ENCODE measurements around the gene ALDH3B2. TPM values are rescaled to one million over a fixed set of nuclear protein-coding genes. Genes with fewer than 3 reads are reported as not detected.

The ALDH3B2 gene
- total and polyA plus RNA-seq, 4 donors = 0.05 TPM; not detected in 3

DNA sequence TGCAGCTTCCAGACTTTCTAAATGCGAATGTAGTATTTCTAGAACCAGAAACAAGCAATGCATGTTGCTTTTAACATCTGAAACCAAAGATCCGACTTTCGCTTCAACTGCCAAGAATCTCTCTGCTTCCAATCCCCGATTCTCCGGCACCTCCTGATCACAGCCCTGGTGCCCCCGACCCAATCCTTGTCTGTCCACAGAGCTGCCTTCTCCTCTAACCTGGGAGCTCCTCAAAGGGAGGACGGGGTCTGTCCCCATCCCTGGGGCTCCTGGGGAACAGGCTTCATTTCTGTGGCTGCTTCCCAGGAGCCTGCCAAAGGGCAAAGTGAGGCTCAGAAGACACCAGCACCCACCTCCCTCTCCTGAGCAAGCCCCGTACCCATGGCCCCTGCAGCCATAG lies 521 bp downstream of the ALDH3B2 start:
- Histone ChIP-seq H3K4me1 (ENCODE audit: control insufficient read depth in 1 of 2, insufficient read depth in 2 of 2, low read length in 2 of 2) (no peaks in the 10 kb centered on the region), H3K9me3 (ENCODE audit: control insufficient read depth, low read length) (peaks cover 2% of the 10 kb centered on the region), H3K27me3 (ENCODE audit: control insufficient read depth in 1 of 2, insufficient read depth in 2 of 2, low read length in 1 of 2) (no peaks in the 10 kb centered on the region), H3K27ac (ENCODE audit: low read depth in 1 of 2, low read length in 2 of 2) (no peak overlapping the region), H3K4me3 (ENCODE audit: low read length in 2 of 2) (no peak overlapping the region), H3K36me3 (ENCODE audit: control insufficient read depth in 1 of 2, insufficient read depth in 2 of 2, low read length in 1 of 2) (no peaks in the 10 kb centered on the region)
- intact Hi-C loops (cut with DNase I) = no loop called here
- no peak for ATAC-seq (ENCODE audit: low FRiP score)
- WGBS, 2 donors = 64 to 73% methylated on average over 8 of the region's 8 CpGs
- DNase-seq = no peak

DNA sequence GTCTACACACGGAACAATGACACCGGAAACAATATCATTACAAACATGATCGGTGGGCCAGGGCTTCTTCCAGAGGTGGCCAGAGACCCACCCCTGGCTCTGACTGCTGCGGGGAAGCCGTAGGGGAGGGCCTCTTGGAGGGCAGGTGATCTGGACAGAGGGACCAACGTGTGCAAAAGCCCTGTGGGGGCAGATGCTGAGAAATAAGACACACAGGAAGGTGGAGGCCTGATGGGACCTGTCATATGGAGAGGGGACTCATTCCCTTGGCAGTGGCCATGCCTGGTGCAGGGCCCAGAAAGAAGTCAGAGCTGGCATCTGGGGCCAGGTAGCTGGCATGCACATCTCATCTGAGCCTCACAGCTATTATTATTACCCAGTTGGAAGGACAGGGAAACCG lies 1.1 kb downstream of the ALDH3B2 start:
- Histone ChIP-seq H3K4me1 (ENCODE audit: control insufficient read depth in 1 of 2, insufficient read depth in 2 of 2, low read length in 2 of 2) (no peaks in the 10 kb centered on the region), H3K27ac (ENCODE audit: low read depth in 1 of 2, low read length in 2 of 2) (no peak overlapping the region), H3K4me3 (ENCODE audit: low read length in 2 of 2) (no peak overlapping the region), H3K36me3 (ENCODE audit: control insufficient read depth in 1 of 2, insufficient read depth in 2 of 2, low read length in 1 of 2) (no peaks in the 10 kb centered on the region), H3K9me3 (ENCODE audit: control insufficient read depth, low read length) (peaks cover 2% of the 10 kb centered on the region), H3K27me3 (ENCODE audit: control insufficient read depth in 1 of 2, insufficient read depth in 2 of 2, low read length in 1 of 2) (no peaks in the 10 kb centered on the region)
- DNase-seq (no peak), ATAC-seq (ENCODE audit: low FRiP score) (no peak)
- intact Hi-C loops (cut with DNase I) = no loop called here
- 84 to 90% methylated on average over 7 of the region's 7 CpGs for WGBS, 2 donors

DNA sequence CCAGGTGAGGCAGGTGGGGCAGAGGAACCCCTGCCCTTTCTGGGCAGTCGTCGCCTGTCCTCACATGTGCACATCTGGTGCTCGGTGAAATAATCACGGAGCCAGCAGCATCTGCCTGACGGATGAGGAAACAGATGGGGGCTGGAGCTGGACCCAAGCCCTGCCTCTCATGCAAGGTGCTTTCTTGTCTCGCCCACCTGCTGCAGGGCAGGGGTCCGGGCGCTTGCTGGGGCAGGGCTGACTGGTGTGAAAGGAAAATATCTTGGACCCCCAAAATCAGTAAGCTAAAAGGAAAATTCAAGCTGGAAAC lies 3.3 kb downstream of the ALDH3B2 start:
- no peaks in the 10 kb centered on the region for H3K4me1 ChIP-seq (ENCODE audit: control insufficient read depth in 1 of 2, insufficient read depth in 2 of 2, low read length in 2 of 2)
- H3K27ac ChIP-seq (ENCODE audit: low read depth in 1 of 2, low read length in 2 of 2) = no peak overlapping the region
- intact Hi-C loops (cut with DNase I) = no loop called here
- DNase-seq (no peak), ATAC-seq (ENCODE audit: low FRiP score) (no peak)
- peaks cover 2% of the 10 kb centered on the region for H3K9me3 ChIP-seq (ENCODE audit: control insufficient read depth, low read length)
- WGBS, 2 donors = 69 to 73% methylated on average over 8 of the region's 8 CpGs
- no peaks in the 10 kb centered on the region for H3K36me3 ChIP-seq (ENCODE audit: control insufficient read depth in 1 of 2, insufficient read depth in 2 of 2, low read length in 1 of 2)
- no peak overlapping the region for H3K4me3 ChIP-seq (ENCODE audit: low read length in 2 of 2)
- no peaks in the 10 kb centered on the region for H3K27me3 ChIP-seq (ENCODE audit: control insufficient read depth in 1 of 2, insufficient read depth in 2 of 2, low read length in 1 of 2)

DNA sequence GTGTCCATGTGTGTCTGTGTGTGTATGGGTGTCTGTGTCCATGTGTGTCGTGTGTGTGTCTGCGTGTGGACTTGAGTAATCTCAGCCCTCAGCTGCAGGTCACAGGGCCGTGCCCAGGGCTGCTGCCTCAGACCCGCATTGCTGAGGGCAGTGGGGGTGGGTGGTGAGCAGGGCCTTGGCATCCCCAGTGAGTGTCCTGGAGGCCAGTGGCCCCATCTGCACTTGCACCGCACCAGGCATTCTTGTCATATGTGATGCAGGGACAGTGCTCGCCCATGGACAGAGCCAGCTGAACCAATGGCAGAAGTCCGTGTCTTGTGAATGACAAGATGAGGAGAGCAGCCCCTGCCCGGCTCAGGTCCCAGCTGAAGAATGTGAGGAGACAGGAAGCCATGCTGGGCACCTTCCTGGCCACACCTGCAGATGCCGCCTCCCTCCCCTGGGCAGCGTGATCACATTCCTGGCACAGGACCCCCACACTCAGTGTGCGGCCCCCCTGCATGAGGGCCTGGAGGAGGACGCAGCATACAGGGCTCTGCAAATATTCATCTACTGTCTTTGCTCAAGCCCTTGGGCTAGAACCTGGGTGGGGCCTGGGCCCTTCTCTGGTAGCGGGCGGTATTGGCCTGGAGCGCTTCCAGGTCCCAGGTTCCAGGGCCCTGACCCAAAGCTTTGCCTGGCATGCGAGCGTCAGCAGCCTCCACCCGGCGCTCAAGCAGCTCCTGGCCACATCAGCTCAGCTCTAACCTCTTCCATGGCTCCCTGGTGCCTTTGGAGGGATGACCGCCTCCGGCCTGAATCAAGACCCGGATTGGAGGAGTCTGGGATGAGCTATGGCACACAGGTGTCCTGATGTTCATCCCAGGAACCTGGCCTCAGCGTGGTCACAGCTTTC lies 3.9 kb downstream of the ALDH3B2 start:
- ATAC-seq (ENCODE audit: low FRiP score) = no peak
- Histone ChIP-seq H3K36me3 (ENCODE audit: control insufficient read depth in 1 of 2, insufficient read depth in 2 of 2, low read length in 1 of 2) (no peaks in the 10 kb centered on the region), H3K4me1 (ENCODE audit: control insufficient read depth in 1 of 2, insufficient read depth in 2 of 2, low read length in 2 of 2) (no peaks in the 10 kb centered on the region), H3K27me3 (ENCODE audit: control insufficient read depth in 1 of 2, insufficient read depth in 2 of 2, low read length in 1 of 2) (no peaks in the 10 kb centered on the region), H3K27ac (ENCODE audit: low read depth in 1 of 2, low read length in 2 of 2) (no peak overlapping the region), H3K9me3 (ENCODE audit: control insufficient read depth, low read length) (peaks cover 2% of the 10 kb centered on the region), H3K4me3 (ENCODE audit: low read length in 2 of 2) (no peak overlapping the region)
- DNase-seq = no peak
- intact Hi-C loops (cut with DNase I) = no loop called here
- 75 to 77% methylated on average over 23 of the region's 23 CpGs for WGBS, 2 donors

DNA sequence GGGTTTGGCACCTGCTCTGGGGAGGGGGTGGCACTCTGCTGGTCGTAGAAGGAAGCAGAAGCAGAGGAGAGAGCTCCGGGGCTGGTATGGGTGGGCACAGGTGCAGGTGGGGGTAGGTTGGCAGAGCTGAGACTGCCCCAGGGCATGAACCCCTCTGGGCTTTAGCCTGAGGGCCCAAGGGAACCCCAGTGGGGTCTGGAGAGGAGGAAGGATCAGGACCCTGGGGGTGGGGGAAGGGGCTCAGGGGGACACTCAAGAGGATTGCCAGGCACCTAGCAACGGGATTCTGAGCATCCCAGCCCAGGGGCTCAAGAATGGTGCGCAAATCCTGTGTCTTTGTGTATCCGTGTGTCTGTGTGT lies 6.3 kb downstream of the ALDH3B2 start:
- H3K4me3 ChIP-seq (ENCODE audit: low read length in 2 of 2) = no peak overlapping the region
- H3K4me1 ChIP-seq (ENCODE audit: control insufficient read depth in 1 of 2, insufficient read depth in 2 of 2, low read length in 2 of 2) = no peaks in the 10 kb centered on the region
- 60 to 61% methylated on average over 5 of the region's 5 CpGs for WGBS, 2 donors
- H3K36me3 ChIP-seq (ENCODE audit: control insufficient read depth in 1 of 2, insufficient read depth in 2 of 2, low read length in 1 of 2) = no peaks in the 10 kb centered on the region
- no peak overlapping the region for H3K27ac ChIP-seq (ENCODE audit: low read depth in 1 of 2, low read length in 2 of 2)
- DNase-seq (no peak), ATAC-seq (ENCODE audit: low FRiP score) (no peak)
- no peaks in the 10 kb centered on the region for H3K9me3 ChIP-seq (ENCODE audit: control insufficient read depth, low read length)
- intact Hi-C loops (cut with DNase I) = no loop called here
- no peaks in the 10 kb centered on the region for H3K27me3 ChIP-seq (ENCODE audit: control insufficient read depth in 1 of 2, insufficient read depth in 2 of 2, low read length in 1 of 2)

DNA sequence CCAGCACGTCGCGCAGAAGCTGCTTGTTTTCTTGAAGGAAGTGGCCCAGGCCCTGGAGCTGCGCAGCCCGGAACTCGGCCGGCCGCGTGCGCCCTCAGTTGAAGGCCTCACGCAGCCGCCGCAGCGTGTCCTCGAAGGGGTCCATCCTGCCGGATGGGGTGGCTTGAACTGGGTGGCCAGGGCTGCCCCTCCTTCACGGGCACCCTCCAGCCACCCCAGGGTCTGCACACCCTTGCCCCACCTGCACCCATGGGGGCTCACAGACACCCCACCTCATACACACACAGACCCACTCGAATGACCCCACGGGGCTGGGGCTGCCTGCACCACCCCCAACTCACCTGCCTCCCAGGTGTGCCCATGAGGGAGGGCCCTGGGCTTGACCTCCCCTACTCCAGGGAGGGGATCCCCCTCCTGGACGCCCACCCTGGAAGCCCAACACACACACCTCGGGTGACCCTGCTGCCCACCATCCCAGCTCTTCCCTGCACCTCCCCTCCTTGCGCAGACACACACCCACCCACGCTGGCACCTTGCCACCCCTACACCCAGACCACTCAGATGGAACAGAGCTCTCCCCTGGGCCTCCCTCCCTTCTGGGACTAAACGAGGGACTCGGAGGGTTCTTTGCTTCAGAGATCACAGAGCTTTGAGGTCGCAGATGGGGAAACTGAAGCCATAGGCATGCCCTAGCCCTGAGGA lies 6.8 kb downstream of the ALDH3B2 start:
- H3K4me3 ChIP-seq (ENCODE audit: low read length in 2 of 2) = no peak overlapping the region
- no peaks in the 10 kb centered on the region for H3K4me1 ChIP-seq (ENCODE audit: control insufficient read depth in 1 of 2, insufficient read depth in 2 of 2, low read length in 2 of 2)
- ATAC-seq (ENCODE audit: low FRiP score) = no peak
- no peak overlapping the region for H3K27ac ChIP-seq (ENCODE audit: low read depth in 1 of 2, low read length in 2 of 2)
- DNase-seq = no peak
- intact Hi-C loops (cut with DNase I) = no loop called here
- no peaks in the 10 kb centered on the region for H3K27me3 ChIP-seq (ENCODE audit: control insufficient read depth in 1 of 2, insufficient read depth in 2 of 2, low read length in 1 of 2)
- no peaks in the 10 kb centered on the region for H3K9me3 ChIP-seq (ENCODE audit: control insufficient read depth, low read length)
- no peaks in the 10 kb centered on the region for H3K36me3 ChIP-seq (ENCODE audit: control insufficient read depth in 1 of 2, insufficient read depth in 2 of 2, low read length in 1 of 2)
- WGBS, 2 donors = 78 to 81% methylated on average over 25 to 26 of the region's 26 CpGs

DNA sequence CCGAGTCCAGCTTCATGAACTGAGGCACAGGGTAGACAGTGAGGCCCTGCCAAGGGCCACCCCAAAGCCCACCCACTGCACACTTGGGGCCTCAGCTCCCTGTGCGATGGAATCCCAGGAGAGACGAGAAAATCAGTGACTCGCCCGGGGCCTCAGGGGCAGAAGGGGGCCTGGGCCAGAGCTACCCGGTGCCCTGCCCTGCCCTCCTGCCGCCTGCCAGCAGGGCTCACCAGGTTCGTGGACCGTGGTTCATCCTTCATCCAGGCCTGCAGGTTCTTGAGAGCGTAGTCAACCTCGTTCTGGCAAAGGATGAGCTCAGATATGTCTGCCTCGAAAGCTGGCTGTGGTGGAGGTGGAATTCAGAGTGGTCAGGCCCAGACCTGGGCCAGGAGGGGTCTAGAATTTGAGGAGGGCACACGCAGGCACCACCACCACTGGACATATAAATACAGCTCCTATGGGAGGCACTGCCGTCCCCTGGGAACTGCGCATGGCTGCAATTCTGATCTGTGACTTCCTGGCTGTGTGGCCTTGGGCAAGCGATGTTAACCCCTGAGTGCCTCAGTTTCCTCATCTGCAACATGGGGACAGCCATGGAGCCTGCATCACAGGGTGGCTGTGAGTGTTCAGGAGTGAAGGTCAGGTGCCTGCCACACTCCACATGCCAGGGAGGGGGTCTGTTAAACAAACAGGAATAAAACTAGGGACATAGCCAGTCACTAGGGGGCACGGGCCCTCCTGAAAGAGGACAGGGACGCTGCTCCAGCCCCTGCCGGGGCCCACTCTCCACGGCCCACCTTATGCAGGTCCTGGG lies 7.5 kb downstream of the ALDH3B2 start:
- Histone ChIP-seq H3K4me1 (ENCODE audit: control insufficient read depth in 1 of 2, insufficient read depth in 2 of 2, low read length in 2 of 2) (no peaks in the 10 kb centered on the region), H3K4me3 (ENCODE audit: low read length in 2 of 2) (no peak overlapping the region), H3K27ac (ENCODE audit: low read depth in 1 of 2, low read length in 2 of 2) (no peak overlapping the region), H3K9me3 (ENCODE audit: control insufficient read depth, low read length) (no peaks in the 10 kb centered on the region), H3K27me3 (ENCODE audit: control insufficient read depth in 1 of 2, insufficient read depth in 2 of 2, low read length in 1 of 2) (no peaks in the 10 kb centered on the region), H3K36me3 (ENCODE audit: control insufficient read depth in 1 of 2, insufficient read depth in 2 of 2, low read length in 1 of 2) (no peaks in the 10 kb centered on the region)
- no peak for ATAC-seq (ENCODE audit: low FRiP score)
- intact Hi-C loops (cut with DNase I) = no loop called here
- DNase-seq = no peak
- 75 to 77% methylated on average over 19 to 20 of the region's 20 CpGs for WGBS, 2 donors

DNA sequence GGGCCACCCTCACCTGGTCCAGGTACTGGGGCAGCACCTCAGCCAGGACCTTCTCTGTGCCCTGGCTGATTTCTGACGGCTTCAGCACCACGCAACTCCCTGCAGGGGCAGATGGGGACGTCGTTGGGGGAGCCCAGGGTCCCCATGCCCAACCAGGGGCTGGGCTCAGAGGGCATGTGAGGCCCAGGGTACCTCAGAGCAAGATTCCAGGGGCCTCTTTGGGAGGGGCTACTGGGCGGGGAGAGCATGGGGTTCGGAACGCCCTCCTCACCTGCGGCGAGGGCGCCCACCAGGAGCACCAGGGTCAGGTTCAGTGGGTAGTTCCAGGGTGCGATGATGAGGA lies 8.1 kb downstream of the ALDH3B2 start:
- no peaks in the 10 kb centered on the region for H3K9me3 ChIP-seq (ENCODE audit: control insufficient read depth, low read length)
- DNase-seq = no peak
- intact Hi-C loops (cut with DNase I) = no loop called here
- H3K36me3 ChIP-seq (ENCODE audit: control insufficient read depth in 1 of 2, insufficient read depth in 2 of 2, low read length in 1 of 2) = no peaks in the 10 kb centered on the region
- H3K4me1 ChIP-seq (ENCODE audit: control insufficient read depth in 1 of 2, insufficient read depth in 2 of 2, low read length in 2 of 2) = no peaks in the 10 kb centered on the region
- no peak for ATAC-seq (ENCODE audit: low FRiP score)
- 90 to 94% methylated on average over 11 of the region's 11 CpGs for WGBS, 2 donors
- H3K27me3 ChIP-seq (ENCODE audit: control insufficient read depth in 1 of 2, insufficient read depth in 2 of 2, low read length in 1 of 2) = no peaks in the 10 kb centered on the region
- H3K4me3 ChIP-seq (ENCODE audit: low read length in 2 of 2) = no peak overlapping the region
- H3K27ac ChIP-seq (ENCODE audit: low read depth in 1 of 2, low read length in 2 of 2) = no peak overlapping the region

All from aorta (tissue), 5 donors.